GM21367 (cell line): ENCODE results near the gene MYO1E.

ENCODE experiments used
- ATAC-seq: cut with Tn5 transposase; IDR thresholded peaks from one replicate; pipeline ENCODE4 v1.9.1; 2021; ENCODE audit not compliant: unreplicated experiment

Gene MYO1E

DNA sequence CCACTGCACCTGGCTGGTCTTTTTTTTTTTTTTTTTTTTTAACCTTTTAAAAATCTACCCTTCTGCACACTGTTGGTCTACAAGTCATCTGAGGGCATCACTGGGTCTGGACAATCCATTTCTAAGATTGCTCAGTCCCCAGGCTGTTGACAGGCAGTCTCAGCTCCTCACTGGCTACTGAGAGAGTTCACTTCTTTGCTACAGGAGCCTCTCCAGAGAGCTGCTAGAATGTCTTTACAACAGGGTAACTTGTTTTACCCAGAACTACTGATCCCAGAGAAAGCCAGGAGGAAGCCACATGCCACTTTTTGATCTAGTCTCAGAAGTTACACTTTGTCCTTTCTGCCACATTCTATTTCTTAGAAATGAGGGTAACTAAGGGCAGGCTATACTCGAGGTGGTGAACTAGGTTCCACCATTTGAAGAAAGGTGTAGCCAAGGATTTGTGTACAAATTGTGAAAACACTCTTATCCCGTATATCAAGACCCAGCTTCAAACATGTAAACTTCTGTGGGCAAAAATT is 273.4 kb downstream of the MYO1E start:
- no peak for ATAC-seq

DNA sequence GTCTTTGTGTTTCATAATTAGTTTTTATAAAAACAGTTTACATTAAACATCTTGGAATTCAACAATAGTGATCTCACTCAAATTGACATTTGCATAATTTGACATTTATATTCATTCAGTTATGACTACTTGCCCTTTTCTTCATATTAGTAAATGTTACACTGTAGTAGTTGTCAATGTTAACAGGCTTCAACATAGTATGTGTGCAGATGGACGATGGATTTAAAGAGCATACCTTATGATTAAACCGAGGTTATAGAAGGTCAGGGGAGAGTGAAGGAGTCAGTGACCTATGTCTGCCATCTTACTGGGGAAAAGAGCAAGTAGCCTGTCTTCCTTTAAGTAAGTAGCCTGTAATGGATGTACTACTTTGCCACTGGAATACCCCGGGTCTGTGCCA is 276.2 kb downstream of the MYO1E start:
- no peak for ATAC-seq

DNA sequence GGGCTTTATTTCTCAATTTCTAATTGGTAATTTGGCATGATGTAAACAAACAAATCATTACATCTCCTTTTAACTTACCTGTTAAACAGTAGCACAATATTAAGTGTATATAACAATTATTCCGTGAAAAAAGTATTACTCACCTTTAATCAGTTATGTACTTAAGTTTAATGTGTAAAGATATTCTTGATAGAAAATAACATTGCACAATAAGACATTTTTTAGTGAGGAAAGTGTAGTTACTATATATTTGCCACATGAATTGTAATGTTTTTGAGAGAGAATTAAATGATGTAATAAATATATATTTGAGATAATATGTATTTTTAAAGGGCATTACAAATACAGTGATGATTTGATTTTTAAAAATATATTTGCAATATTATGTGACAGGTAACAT is 278.6 kb downstream of the MYO1E start:
- no peak for ATAC-seq

DNA sequence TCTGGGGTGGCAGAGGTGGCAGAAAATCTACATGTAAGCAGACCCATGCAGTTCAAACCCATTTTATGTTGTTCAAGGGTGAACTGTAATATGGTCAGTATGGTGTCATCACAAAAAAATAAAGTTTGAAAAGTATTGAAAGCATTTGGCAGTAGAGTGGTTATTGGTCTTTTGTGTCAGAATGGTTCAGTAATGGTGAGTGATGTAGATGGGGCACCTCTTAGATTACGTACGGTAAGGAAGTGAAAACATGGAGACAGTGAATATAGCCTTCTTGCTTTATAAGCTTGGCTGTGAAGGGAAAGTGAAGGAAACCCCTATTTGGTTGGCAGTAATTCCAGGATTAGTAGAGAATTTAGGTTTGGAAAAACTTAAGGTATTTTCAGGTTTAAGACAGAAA is 284.9 kb downstream of the MYO1E start:
- ATAC-seq, result no peak
